GM19463 (cell line): ENCODE results near the gene YPEL2.

ENCODE experiments used
- ATAC-seq: cut with Tn5 transposase; IDR thresholded peaks from one replicate; pipeline ENCODE4 v1.9.1; 2021; ENCODE audit warnings: mild to moderate bottlenecking, moderate library complexity; ENCODE audit not compliant: unreplicated experiment

The YPEL2 gene

DNA sequence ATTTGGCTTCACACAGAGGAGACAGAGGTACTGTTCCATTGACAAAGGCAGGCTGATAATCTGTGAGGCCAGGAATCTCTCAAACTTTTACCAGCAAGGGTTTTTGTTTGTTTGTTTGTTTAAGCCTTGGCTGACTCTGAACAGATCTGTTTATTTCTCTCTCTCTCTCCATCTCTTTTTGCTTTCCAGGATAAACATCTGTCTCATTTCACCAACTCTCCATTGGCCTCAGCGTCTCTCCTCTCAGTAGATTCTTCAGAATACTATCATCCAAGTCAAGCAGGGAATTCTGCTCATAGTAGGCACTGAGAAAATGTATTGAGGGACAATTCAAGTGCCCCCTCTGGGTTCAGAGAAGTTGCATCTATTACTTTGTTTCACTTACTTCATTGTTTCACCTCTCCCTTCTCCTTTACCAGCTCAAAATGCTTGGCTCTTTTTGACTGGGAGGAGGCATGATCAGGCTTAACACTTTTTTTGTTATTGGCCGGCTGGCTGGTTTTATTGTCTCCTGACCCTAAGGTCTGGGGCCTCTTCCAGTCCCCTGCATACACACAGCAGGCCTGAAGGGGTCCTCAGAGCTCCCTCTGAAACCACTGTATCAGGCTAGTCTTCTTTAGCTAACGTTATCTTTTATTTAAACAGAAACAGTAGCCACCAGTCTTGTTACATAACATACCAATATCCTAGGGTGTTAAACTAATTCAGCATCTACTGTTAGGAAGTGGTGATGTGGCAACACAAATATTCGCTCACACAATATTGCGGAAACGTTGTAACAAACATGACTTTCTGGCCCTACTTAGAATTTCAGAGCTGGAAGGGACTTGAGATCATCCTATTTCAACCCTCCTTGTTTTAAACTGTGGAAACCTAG is 2.0 kb upstream of the YPEL2 start:
- no peak for ATAC-seq

DNA sequence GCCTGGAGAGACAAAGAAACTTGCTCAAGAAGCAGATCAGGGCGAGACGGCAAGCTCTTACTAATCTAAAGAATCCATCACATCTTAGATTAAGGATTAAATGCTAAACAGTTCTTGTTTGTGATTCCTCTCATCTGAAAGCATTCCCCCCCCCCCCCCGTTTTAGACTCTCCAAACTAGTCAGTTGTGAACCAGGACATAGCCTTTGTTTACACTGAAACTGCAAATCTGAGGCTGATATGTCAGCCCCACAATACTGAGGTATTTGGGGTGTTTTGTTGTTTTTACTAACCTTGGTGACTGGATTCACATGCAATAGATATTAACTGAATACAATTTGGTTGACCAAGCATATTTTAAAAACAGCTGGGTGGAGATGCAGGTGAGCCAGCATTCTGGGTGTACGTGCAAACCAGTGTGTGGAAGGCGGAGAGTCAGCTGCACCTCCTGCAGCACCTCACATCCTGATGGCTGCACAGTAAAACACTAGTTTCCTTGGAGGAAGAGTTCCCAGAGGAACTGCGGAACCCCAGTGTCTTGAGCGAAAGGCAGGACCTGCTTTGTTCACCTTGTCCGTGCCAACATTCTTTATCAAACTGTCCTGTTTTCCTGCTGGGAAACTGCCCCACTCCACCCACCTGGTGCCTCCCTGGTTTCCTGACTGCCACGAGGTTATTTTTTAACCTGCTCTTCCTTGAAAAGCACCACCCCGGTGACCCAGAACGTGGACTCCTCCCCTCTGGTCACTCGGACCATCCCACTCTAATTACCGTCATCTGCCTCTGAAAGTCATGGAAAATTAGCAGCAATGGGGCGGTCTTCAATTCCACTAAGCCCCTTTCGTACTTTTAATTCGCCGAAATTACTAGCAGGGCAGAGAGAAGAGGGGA is 1.2 kb upstream of the YPEL2 start:
- ATAC-seq: no peak

DNA sequence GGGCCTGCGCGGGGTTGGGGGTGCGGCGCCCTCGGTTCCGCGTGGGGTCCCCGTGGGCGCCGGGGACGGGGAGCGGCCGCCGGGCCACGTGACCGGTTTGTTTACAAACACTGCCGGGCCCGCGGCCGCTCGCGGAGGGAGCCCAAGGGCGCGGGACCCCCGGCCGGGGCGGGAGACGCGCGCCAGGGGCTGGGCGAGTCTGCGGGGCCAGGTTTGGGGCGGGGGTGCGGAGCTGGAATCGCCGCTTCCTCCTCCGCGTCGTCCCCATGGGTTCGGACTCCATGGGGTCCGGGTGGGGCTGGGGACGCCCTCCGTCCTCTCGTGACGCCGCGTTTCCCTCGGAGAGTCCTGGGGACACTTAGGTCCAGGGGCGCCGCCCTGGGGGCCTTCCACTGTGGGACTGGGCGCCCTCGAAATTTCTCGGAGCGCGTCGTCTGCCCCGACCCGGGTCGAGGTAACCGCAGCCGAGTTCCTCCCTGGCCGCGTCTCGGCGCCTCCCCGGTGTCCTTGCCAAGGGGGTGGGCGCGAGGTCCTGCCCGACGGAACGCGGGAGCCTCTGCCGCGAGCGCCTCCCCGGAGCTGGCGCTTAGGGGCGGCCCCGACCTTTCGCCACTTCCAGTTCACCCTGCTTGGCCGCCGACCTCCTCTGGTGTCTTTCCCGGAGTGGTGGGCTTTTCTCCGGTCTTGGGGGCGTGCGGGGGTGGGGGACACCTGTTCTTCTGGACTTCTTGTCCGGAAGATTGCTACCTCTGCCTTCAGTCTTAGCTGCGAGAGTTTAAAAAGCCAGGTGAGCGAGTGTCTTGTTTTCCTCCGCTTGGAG is 684 bp downstream of the YPEL2 start:
- ATAC-seq: peak; percentile 23

DNA sequence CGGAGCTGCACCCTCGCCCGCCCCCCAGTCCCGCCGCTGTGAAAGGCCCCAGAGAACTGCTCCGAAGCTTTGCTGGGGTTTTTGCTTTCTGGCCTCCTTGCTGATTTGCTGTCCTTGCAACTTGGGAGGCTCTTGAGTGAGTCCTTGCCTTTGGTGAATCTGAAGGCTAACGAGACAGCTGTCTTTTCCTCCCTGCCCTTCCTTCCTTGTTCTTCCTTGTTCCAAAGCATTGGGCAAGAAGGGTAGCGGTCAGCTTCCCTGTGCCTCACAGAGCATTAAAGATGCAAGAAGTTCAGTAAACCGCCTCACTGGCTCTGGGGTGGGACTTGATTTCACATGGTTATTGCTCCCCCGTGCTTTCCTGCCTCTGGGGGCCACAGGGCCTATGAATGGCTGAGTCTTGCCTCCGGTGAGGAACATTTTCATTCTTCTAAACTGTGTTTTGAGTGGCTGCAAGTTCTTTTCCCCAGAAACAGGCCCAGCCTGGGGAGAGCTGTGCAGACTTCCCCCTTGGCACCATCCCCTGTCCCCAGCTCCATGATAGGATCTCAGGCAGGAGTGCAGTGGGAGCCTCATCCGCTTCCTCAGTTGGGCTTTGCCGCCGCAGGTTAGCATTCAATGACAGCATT is 1.4 kb downstream of the YPEL2 start:
- no peak for ATAC-seq

DNA sequence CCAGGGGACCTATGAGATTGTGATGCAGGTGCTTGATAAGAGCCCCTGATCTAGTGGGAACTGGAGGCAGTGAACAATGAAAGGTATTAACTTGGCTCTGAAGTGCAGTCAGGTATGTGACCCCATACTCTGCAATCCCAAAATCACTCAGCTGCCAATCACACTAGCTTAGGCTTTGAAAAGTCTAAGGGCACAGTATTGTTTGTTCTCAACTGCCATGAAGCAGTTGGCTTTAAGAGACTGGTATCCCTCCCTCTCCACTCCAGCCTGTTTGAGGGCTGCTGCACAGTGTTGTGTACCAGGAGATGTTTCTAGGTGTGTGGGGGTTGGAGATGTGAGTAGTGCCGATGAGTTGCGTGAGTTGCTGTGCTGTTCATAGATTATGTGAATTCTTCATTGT is 2.4 kb downstream of the YPEL2 start:
- ATAC-seq: no peak

DNA sequence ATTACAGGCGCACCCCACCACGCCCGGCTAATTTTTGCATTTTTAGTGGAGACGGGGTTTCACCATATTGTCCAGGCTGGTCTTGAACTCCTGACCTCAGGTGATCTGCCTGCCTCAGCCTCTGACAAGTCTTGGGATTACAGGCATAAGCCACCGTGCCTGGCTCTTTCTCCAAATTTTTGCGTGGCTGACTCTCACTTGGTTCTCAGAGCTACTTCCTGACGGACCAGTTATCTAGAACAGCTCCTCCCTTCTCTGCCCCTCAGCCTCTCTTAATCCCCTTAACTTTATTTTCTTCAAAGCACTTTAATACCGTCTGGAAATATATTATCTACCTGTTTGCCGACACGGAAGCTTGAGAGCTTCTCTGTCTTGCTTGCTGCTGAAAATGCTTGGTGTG is 4.2 kb downstream of the YPEL2 start:
- no peak for ATAC-seq

DNA sequence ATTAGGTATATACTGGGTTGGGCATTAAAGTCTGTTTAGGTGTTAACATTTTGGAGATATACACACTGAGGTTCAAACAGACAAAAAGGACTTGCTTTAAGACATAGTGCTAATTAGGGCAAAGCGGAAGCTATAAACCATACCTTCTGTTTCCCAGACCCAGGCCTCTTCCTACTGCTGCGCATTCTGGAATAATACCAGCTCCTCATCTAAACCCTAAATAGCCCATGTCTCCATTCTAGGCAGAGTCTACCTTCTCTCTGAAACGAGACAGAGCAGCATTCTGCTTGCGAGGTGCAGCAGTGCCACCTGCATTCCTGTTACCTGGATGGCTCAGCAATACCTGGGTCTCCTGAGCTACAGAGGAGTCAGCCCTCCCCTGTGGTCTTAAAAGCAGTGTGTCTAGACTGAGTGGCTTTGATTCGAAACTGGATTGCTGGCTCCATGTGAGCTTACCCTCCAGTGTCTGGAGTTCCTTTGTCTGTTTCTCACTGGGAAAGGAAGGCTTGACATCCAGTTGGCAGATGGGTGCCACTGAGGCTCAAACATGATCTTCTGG is 6.4 kb downstream of the YPEL2 start:
- no peak for ATAC-seq

- ATAC-seq: no peak
Observed at GRCh38 chr17:59338498-59338897, 7.0 kb downstream of the YPEL2 start.

DNA sequence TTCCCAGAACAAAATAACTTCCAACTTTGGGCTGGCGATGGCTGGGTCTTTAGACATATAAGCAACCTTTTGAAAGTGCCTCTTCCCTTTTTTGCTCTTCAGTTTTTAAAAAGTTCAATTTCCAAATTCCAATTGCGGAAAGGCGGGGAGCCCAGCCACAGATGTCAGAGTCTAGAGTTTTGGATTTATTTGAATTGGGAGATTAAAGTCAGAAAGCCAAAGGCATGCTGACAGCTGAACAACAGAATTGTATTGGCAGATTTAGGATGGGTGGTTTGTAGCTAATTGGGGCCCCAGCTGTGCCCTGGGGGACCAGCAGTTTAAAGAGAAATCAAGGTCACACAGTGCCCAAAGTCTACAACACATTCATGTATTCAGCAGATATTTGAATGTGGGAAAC is 10.5 kb downstream of the YPEL2 start:
- ATAC-seq: no peak

DNA sequence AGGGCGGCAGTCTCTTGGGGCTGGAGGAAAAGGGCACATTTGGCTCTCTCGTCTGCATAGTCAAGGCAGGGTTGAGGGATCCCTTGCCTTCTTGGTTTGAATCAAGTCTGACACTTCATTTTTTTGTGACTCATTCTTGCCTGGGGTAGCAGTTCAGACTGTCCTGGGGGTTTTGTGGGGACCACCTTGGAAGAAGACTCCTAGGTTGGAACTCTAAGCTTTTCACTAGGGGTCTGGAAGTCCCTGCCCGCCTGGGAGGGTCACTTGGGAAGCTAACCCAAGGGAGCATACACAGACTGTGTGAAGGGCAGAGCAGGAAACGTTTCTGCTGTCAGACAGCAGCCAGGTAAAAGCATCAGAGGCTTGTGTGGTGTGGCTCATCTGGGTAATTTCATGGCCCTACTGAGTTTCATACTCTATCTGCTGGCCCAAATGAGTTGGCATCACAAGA is 11.3 kb downstream of the YPEL2 start:
- no peak for ATAC-seq

DNA sequence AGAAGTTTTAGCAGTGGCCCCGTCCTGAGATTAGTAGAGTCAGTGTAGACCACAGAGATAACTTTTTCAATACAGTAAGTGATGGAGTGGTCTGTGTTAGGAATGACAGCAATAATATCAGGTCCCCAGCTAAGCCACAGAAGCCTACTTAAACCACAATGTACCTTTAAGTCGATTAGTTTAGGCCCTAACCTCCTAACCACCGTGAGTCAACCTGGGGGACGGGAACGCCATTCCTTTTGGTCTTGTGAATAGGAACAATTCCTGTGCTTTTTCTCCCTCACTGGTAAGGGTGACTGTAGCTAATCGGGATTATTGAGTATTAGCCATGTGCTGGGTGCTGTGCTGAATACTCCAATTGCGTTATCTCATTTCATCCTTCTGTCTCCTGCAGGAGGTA is 14.0 kb downstream of the YPEL2 start:
- ATAC-seq: no peak

DNA sequence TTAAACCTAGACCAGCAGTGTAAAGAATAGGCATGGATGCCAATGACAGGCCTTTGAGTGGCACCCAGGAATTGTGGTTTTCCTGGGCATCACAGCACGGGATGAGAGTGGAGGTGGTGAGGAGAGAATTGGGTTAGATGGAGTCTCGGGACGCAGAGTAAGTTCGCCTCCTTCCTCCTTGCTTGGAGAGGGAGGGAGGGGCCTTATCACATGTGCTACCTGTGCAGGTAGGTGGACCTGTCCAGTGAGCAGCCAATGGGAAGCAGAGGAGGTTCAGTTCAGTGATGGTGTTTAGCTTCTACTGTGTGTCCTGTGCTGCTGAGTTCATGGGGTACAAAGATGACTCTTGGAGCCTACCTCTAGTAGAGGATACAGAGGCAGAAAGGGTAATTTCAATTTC is 14.9 kb downstream of the YPEL2 start:
- ATAC-seq: no peak

- no peak for ATAC-seq
Observed at GRCh38 chr17:59346876-59347407, 15.5 kb downstream of the YPEL2 start.

DNA sequence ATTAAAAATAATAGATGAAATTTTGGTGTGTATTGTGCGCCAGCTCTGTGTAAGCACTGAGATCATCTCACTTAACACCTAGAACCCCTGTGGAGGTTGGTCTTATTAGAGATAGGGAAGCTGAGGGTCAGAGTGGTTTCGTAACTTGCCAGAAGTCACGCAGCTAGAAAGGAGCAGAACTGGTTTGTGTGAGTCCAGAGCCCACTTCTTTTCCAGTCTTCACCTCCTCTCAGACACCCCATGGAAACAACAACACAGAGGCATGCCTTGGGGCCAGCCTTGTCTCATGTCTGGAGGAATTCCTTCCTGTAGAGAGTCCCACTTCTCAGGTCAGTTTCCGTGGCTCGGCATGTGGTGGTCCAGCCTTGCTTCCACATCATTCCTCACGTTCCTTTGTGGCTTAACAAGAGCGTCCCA is 16.5 kb downstream of the YPEL2 start:
- no peak for ATAC-seq

DNA sequence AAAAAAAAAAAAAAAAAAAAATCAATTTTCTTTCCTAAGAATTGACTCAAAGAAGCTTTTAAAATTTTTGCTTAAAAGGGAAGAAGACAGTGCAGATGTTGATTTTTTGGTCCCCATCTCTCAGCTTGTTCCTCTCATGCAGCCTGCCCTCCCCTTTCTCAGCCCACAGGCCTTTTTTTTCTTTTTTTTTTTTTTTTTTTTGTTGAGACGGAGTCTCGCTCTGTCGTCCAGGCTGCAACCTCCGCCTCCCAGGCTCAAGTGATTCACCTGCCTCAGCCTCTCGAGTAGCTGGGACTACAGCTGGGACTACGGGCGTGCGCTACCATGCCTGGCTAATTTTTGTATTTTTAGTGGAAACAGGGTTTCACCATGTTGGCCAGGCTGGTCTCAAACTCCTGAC is 17.7 kb downstream of the YPEL2 start:
- ATAC-seq: no peak

GRCh38 chr17:59353106-59353854 is 21.8 kb downstream of the YPEL2 start:
- no peak for ATAC-seq

- ATAC-seq: no peak
Observed at GRCh38 chr17:59353936-59354755, 22.7 kb downstream of the YPEL2 start.

DNA sequence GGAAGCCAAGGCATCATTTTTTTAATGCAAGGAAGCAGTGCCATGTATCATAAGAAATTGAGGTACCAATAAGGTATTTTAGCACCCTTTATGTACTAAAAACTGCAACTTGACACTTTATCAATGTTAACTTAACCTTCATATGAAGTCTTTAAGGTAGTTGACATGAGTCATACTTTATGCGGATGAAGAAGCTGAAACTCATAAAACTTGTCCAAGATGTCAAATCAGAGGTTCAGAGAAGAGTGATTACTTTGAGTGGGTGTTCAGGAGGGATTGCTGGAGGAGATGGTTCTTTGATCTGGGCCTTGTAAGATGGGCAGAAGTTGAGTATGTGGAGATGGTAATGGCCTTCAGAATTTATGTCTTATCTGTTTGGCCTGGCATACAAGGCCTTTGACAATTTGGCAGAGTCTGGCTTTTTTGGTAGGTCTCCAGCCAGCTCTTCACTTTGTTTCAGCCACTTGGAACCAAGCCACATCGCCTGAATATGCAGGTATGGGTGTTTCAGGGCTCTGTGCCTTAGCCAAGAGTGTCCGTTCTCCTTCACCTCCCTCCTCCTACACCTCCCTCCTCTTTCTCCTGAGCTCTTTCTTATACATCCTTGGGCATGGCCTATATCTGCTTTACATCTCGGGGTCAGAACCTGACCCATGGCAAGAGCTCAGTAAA is 23.7 kb downstream of the YPEL2 start:
- no peak for ATAC-seq
